Pancreas (tissue), 10 donors: Measurements from ENCODE around the gene PTH1R. TPM values are rescaled to one million over a fixed set of nuclear protein-coding genes. Genes with fewer than 3 reads are reported as not detected.

Experiments
- ATAC-seq, 4 donors: fragments of 200-7000 bp; cut with Tn5 transposase; one replicate each; pipeline versions ENCODE4 v1.8.0 to v1.9.1; 2020; ENCODE audit warnings: mild to moderate bottlenecking in 4 of 4, moderate library complexity in 4 of 4
- DNase-seq, 6 donors: peaks; one replicate each; pipeline ENCODE4 v3.0.0-alpha.2; 2020
- FAIRE-seq: peaks from 2 replicates; lab custom pipeline; 2012; peaks lifted over from hg19 to GRCh38; lab: Jason Lieb, UNC
- H3K27ac ChIP-seq, 4 donors: fragments of 200-600 bp; sonication (generic); 1 replicate in 3 of 4; 2 replicates in 1 of 4; pipeline versions ENCODE4 v1.5.0 to v1.8.0; 2020
- H3K27me3 ChIP-seq, 4 donors: fragments of 200-600 bp; one replicate each; pipeline ENCODE4 v1.8.0; 2021
- H3K36me3 ChIP-seq, 3 donors: fragments of 200-600 bp; sonication (generic) in 1 of 3; one replicate each; pipeline versions ENCODE4 v1.5.0 to v1.8.0; 2020 to 2021
- H3K4me1 ChIP-seq, 3 donors: fragments of 200-600 bp; one replicate each; pipeline ENCODE4 v1.8.0; 2021
- H3K4me3 ChIP-seq, 4 donors: fragments of 200-600 bp; sonication (generic) in 2 of 4; one replicate each; pipeline versions ENCODE4 v1.5.0 to v1.8.0; 2020 to 2021
- H3K9me3 ChIP-seq, 4 donors: fragments of 200-600 bp; one replicate each; pipeline ENCODE4 v1.8.0; 2021
- CTCF ChIP-seq, 4 donors: fragments of 200-600 bp; sonication (generic) in 3 of 4; IDR thresholded peaks; one replicate each; pipeline versions ENCODE4 v1.5.0 to v1.8.0; 2021; ENCODE audit warnings: antibody characterized with exemption in 4 of 4
- WGBS, 2 donors: extraction: QIAGEN DNeasy Blood & Tissue Kit; methylation state at CpG; one replicate each; pipeline ENCODE4 v1.1.7; 2013; 5-methylcytosine and 5-hydroxymethylcytosine counted together
- intact Hi-C, 3 donors: fragments of 100-400 bp; cut with DNase I; formaldehyde crosslinking; loops; one replicate each; pipeline versions ENCODE4 v1.11.1 to v1.14.2; 2022
- polyA plus RNA-seq, 2 donors: library from polyadenylated mRNA; stranded (reverse); fragments of 200-250 nt; gene quantifications; one replicate each; pipeline ENCODE4 v1.2.3, GENCODE V29; 2013
- total RNA-seq, 6 donors: library from RNA; stranded (reverse); fragmentation: NEBNext Ultra II Directional in 4 of 6; extraction: Animal tissue kit (Norgen Biotek cat#: 25700) in 4 of 6; gene quantifications; one replicate each; pipeline versions ENCODE4 v1.2.1 to v1.2.4, GENCODE V29; 2021 to 2023
- donor health status: healthy with polysubstance abuse.
- donor health status: DM: no; HTN: no; CAD: no; lungs with moderate emphysema.
- donor health status: DM: no; HTN: no; CAD: no.
- donor health status: control.
- donor health status: control.
- donor health status: Bipolar disorder and iron deficiency.
- donor health status: DM: yes; HTN: yes; CAD: no.
- donor health status: DM: no; HTN: no; CAD: no.
- donor health status: DM: no; HTN: no; CAD: no.
- donor health status: DM: yes; HTN: yes; CAD: no.

Gene PTH1R
- total and polyA plus RNA-seq, 8 donors = 0.49 to 34.8 (median 2.0) TPM

GRCh38 chr3:46897031-46897430 is 19.5 kb downstream of the PTH1R start:
- no peak for ATAC-seq
- Histone ChIP-seq H3K4me3 (no peak overlapping the region), H3K36me3 (no peaks in the 10 kb centered on the region), H3K4me1 (peaks cover 0 to under 1% (median 0%) of the 10 kb centered on the region in 3 donors), H3K9me3 (no peaks in the 10 kb centered on the region), H3K27ac (no peak overlapping the region), H3K27me3 (peaks cover 0 to 4% (median 0%) of the 10 kb centered on the region in 4 donors)
- 89 to 94% methylated on average over 2 of the region's 2 CpGs for WGBS, 2 donors
- peak in 2 of 6 donors; percentile 24 to 26 for DNase-seq
- no peak for FAIRE-seq
- TF ChIP-seq CTCF (IDR thresholded peaks at IDR 0.05) = no peak
- intact Hi-C loops = loop anchor here in 2 of 3 donors (5.0 to 10.0 kb wide), 2 partner anchors 190 to 422 kb away; no protein-coding TSS in a partner anchor

GRCh38 chr3:46897829-46898320 is 20.4 kb downstream of the PTH1R start:
- DNase-seq = peak in 2 of 6 donors; percentile 40 to 49
- FAIRE-seq = no peak
- intact Hi-C loops = loop anchor here in 2 of 3 donors (5.0 to 10.0 kb wide), 2 partner anchors 191 to 423 kb away; no protein-coding TSS in a partner anchor
- TF ChIP-seq CTCF (IDR thresholded peaks at IDR 0.05) = no peak
- Histone ChIP-seq H3K4me3 (no peak overlapping the region), H3K27ac (no peak overlapping the region), H3K27me3 (peaks cover 0 to 4% (median 0%) of the 10 kb centered on the region in 4 donors), H3K4me1 (no peaks in the 10 kb centered on the region), H3K36me3 (no peaks in the 10 kb centered on the region), H3K9me3 (no peaks in the 10 kb centered on the region)
- no peak for ATAC-seq
- 59 to 62% methylated on average over 15 of the region's 15 CpGs for WGBS, 2 donors

GRCh38 chr3:46898321-46899150 is 21.0 kb downstream of the PTH1R start:
- Histone ChIP-seq H3K36me3 (no peaks in the 10 kb centered on the region), H3K9me3 (no peaks in the 10 kb centered on the region), H3K27ac (no peak overlapping the region), H3K4me1 (no peaks in the 10 kb centered on the region), H3K4me3 (no peak overlapping the region), H3K27me3 (peaks cover 0 to 4% (median 0%) of the 10 kb centered on the region in 4 donors)
- DNase-seq = peak in 2 of 6 donors; percentile 61 to 67
- no peak for FAIRE-seq
- peak in 1 of 4 donors; percentile 9 for ATAC-seq
- WGBS, 2 donors = 14 to 17% methylated on average over 51 to 71 of the region's 71 CpGs
- intact Hi-C loops = loop anchor here in 2 of 3 donors (5.0 to 10.0 kb wide), 2 partner anchors 191 to 424 kb away; no protein-coding TSS in a partner anchor
- TF ChIP-seq CTCF (IDR thresholded peaks at IDR 0.05) = no peak

- DNase-seq (peak in 2 of 6 donors; percentile 35 to 69), ATAC-seq (no peak), FAIRE-seq (no peak)
- Histone ChIP-seq H3K27ac (no peak overlapping the region), H3K9me3 (no peaks in the 10 kb centered on the region), H3K4me1 (no peaks in the 10 kb centered on the region), H3K36me3 (no peaks in the 10 kb centered on the region), H3K27me3 (peaks cover 0 to 4% (median 0%) of the 10 kb centered on the region in 4 donors), H3K4me3 (no peak overlapping the region)
- WGBS, 2 donors = 79 to 83% methylated on average over 21 to 22 of the region's 22 CpGs
- TF ChIP-seq CTCF (IDR thresholded peaks at IDR 0.05) = no peak
- intact Hi-C loops = loop anchor here (5.0 to 10.0 kb wide), 3 partner anchors 192 to 425 kb away; partner anchors contain the start of gene TMIE (in 1 of the 3)
These were observed 21.9 kb downstream of the PTH1R start for GRCh38 chr3:46899151-46900006.
